Liver (tissue), 9 donors: ENCODE results near the gene SSRP1. TPM values are rescaled to one million over a fixed set of nuclear protein-coding genes. Genes with fewer than 3 reads are reported as not detected.

Source experiments
- DNase-seq: peaks from one replicate; pipeline ENCODE4 v3.0.0-alpha.2; 2017; ENCODE audit warnings: low spot score
- H3K27ac ChIP-seq, 2 donors: one replicate each; pipeline ENCODE4 v1.7.0; 2013; ENCODE audit warnings: inconsistent platforms in 2 of 2, low read length in 2 of 2, control low read depth in 1 of 2, low read depth in 1 of 2, mild to moderate bottlenecking in 1 of 2
- H3K27me3 ChIP-seq, 4 donors: one replicate each; pipeline versions ENCODE4 v1.6.1 to v1.7.0; 2013; ENCODE audit warnings: low read length in 3 of 4, inconsistent platforms in 1 of 4, mild to moderate bottlenecking in 1 of 4, moderate library complexity in 1 of 4; ENCODE audit not compliant: control insufficient read depth in 4 of 4, insufficient read depth in 4 of 4
- H3K36me3 ChIP-seq, 4 donors: one replicate each; pipeline versions ENCODE4 v1.6.1 to v1.7.0; 2013; ENCODE audit warnings: low read length in 3 of 4, mild to moderate bottlenecking in 3 of 4, low read depth in 1 of 4, moderate library complexity in 1 of 4; ENCODE audit not compliant: control insufficient read depth in 4 of 4, insufficient read depth in 3 of 4
- H3K4me1 ChIP-seq, 4 donors: one replicate each; pipeline versions ENCODE4 v1.6.1 to v1.7.0; 2013; ENCODE audit warnings: low read length in 3 of 4, mild to moderate bottlenecking in 3 of 4, moderate library complexity in 1 of 4; ENCODE audit not compliant: control insufficient read depth in 4 of 4, insufficient read depth in 4 of 4
- H3K4me3 ChIP-seq, 3 donors: one replicate each; pipeline versions ENCODE4 v1.6.1 to v1.7.0; 2013; ENCODE audit warnings: low read length in 3 of 3, control low read depth in 1 of 3, low read depth in 1 of 3, mild to moderate bottlenecking in 1 of 3
- H3K9ac ChIP-seq, 2 donors: one replicate each; pipeline ENCODE4 v1.7.0; 2013; ENCODE audit warnings: low read length in 2 of 2, mild to moderate bottlenecking in 2 of 2, moderate library complexity in 2 of 2, control low read depth in 1 of 2, low read depth in 1 of 2
- H3K9me3 ChIP-seq, 4 donors: one replicate each; pipeline versions ENCODE4 v1.6.1 to v1.7.0; 2013; ENCODE audit warnings: low read length in 3 of 4; ENCODE audit not compliant: control insufficient read depth in 4 of 4
- CTCF ChIP-seq: fragments of 150-350 bp; IDR thresholded peaks from 2 replicates; pipeline ENCODE4 v1.5.1; 2017; ENCODE audit warnings: improper control_type of control experiment, low read depth, low read length; ENCODE audit not compliant: missing input control
- EGR1 ChIP-seq, 2 donors: IDR thresholded peaks; 2 replicates each; pipeline ENCODE4 v1.6.1; 2016 to 2018; ENCODE audit warnings: antibody characterized with exemption in 2 of 2, low read depth in 2 of 2
- FOXA1 ChIP-seq: IDR thresholded peaks from 2 replicates; pipeline ENCODE4 v1.6.1; 2016; ENCODE audit warnings: antibody characterized with exemption
- FOXA2 ChIP-seq: IDR thresholded peaks from 2 replicates; pipeline ENCODE4 v1.6.1; 2016; ENCODE audit warnings: antibody characterized with exemption
- GABPA ChIP-seq, 2 donors: IDR thresholded peaks in 1 of 2; conservative IDR thresholded peaks in 1 of 2; 2 replicates each; pipeline ENCODE4 v1.6.1; 2016; ENCODE audit warnings: antibody characterized with exemption in 2 of 2, mild to moderate bottlenecking in 1 of 2, moderate library complexity in 1 of 2
- HNF4A ChIP-seq, 2 donors: conservative IDR thresholded peaks; 2 replicates each; pipeline ENCODE4 v1.6.1; 2016; ENCODE audit warnings: antibody characterized with exemption in 2 of 2, mild to moderate bottlenecking in 2 of 2
- HNF4G ChIP-seq: IDR thresholded peaks from 2 replicates; pipeline ENCODE4 v1.6.1; 2016; ENCODE audit warnings: antibody characterized with exemption
- JUND ChIP-seq, 2 donors: IDR thresholded peaks; 2 replicates each; pipeline ENCODE4 v1.6.1; 2016; ENCODE audit warnings: antibody characterized with exemption in 2 of 2
- NR2F2 ChIP-seq: IDR thresholded peaks from 2 replicates; pipeline ENCODE4 v1.6.1; 2016; ENCODE audit warnings: antibody characterized with exemption
- RAD21 ChIP-seq, 2 donors: IDR thresholded peaks; 2 replicates each; pipeline ENCODE4 v1.6.1; 2016; ENCODE audit warnings: antibody characterized with exemption in 2 of 2, mild to moderate bottlenecking in 2 of 2
- REST ChIP-seq: IDR thresholded peaks from 2 replicates; pipeline ENCODE4 v1.6.1; 2016; ENCODE audit warnings: antibody characterized with exemption, mild to moderate bottlenecking
- RXRA ChIP-seq, 2 donors: IDR thresholded peaks; 2 replicates each; pipeline ENCODE4 v1.6.1; 2017 to 2018; ENCODE audit warnings: antibody characterized with exemption in 2 of 2, mild to moderate bottlenecking in 1 of 2
- SP1 ChIP-seq: IDR thresholded peaks from 2 replicates; pipeline ENCODE4 v1.6.1; 2018; ENCODE audit warnings: antibody characterized with exemption, mild to moderate bottlenecking
- TAF1 ChIP-seq: conservative IDR thresholded peaks from 2 replicates; pipeline ENCODE4 v1.6.1; 2016; ENCODE audit warnings: antibody characterized with exemption, mild to moderate bottlenecking
- YY1 ChIP-seq: IDR thresholded peaks from 2 replicates; pipeline ENCODE4 v1.6.1; 2016; ENCODE audit warnings: antibody characterized with exemption, mild to moderate bottlenecking
- WGBS: extraction: QIAGEN DNeasy Blood & Tissue Kit; methylation state at CpG from one replicate; pipeline ENCODE4 v1.1.7; 2013; 5-methylcytosine and 5-hydroxymethylcytosine counted together
- polyA plus RNA-seq, 2 donors: library from polyadenylated mRNA; stranded (reverse) in 1 of 2; unstranded in 1 of 2; fragments of 200-250 nt in 1 of 2; fragments of >200 nt in 1 of 2; fragmentation: Nextera tagmentation in 1 of 2; extraction: Ambion mirVana in 1 of 2; gene quantifications; one replicate each; pipeline versions ENCODE4 v1.2.1 to v1.2.3, GENCODE V29; 2013 to 2015
- total RNA-seq, 2 donors: library from RNA; depleted of rRNA; stranded (reverse); fragments of >200 nt; gene quantifications; one replicate each; pipeline ENCODE4 v1.2.3, GENCODE V29; 2014
- TF ChIP-seq, protein P1 (sequence below): IDR thresholded peaks from 2 replicates; pipeline ENCODE4 v1.6.1; 2016; ENCODE audit warnings: antibody characterized with exemption
- TF ChIP-seq, protein P2 (sequence below): IDR thresholded peaks from 2 replicates; pipeline ENCODE4 v1.6.1; 2016; ENCODE audit warnings: antibody characterized with exemption
- donor health status: healthy.
- donor health status: healthy.
- donor health status: healthy.
- donor health status: healthy.
- donor health status: healthy.

SSRP1 gene
- total and polyA plus RNA-seq, 4 donors, result 13.9 to 45.3 (median 28.4) TPM

DNA sequence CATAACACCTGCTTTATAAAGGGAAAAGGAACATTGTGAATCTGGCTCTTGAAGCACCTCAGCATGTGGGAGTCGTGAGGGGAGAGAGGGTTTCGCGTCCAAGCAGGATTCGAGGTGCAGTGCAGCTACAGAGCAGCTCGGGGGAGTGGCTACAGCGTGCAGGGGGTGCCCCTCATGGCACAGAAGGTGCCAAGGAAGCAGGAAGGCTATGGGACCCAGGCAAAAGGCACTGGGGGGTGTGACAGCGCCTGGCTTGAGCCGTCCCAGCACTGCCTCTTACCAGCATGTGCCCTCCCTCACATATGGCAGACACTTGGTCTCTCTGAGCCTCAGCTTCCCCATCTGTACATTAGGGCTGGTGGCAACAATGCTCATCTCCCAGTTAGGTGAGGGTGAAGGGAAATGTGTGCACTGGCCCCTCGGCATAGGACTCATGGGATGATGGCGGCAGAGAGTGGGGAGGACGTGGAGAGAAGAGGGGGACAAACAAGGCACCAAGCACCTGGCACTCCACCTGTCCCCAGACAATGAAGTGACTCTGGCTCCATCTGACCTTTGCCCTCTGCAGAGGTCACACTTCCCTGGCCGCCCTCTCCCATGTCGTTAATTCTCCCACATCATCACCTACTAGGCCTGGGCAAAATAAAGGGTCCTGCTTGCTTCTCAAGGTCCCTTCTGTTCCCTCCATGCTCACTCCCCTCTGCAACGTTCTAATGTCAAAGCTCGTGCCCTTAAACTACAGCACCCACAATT is 21.3 kb downstream of the SSRP1 start (continued):
- TF ChIP-seq, protein P1, sequence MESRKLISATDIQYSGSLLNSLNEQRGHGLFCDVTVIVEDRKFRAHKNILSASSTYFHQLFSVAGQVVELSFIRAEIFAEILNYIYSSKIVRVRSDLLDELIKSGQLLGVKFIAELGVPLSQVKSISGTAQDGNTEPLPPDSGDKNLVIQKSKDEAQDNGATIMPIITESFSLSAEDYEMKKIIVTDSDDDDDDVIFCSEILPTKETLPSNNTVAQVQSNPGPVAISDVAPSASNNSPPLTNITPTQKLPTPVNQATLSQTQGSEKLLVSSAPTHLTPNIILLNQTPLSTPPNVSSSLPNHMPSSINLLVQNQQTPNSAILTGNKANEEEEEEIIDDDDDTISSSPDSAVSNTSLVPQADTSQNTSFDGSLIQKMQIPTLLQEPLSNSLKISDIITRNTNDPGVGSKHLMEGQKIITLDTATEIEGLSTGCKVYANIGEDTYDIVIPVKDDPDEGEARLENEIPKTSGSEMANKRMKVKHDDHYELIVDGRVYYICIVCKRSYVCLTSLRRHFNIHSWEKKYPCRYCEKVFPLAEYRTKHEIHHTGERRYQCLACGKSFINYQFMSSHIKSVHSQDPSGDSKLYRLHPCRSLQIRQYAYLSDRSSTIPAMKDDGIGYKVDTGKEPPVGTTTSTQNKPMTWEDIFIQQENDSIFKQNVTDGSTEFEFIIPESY, result no peak
- TF ChIP-seq NR2F2, result no peak

DNA sequence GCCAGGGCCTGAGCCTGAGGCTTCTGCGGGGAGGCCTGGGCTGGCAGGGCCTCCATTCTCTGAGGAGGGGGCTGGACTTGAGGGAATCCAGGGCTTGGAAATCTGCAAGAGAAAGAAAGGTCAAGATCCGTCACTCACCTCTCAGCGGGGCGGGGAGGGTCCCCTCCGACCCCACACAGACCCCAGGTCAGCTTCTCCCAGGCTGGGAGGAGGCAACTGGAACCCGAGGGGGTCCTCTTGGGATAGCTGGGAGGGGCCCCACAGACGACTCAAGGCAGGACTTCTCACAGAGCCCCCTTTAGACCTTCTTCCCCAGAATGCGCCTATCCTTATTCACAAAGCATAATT is 21.9 kb downstream of the SSRP1 start:
- peaks cover 28 to 93% (median 73%) of the 10 kb centered on the region in 4 donors for H3K4me1 ChIP-seq
- WGBS, result 85% methylated on average over 8 of the region's 8 CpGs
- H3K9ac ChIP-seq, result no peak overlapping the region
- no peak overlapping the region for H3K27ac ChIP-seq
- H3K4me3 ChIP-seq, result no peak overlapping the region
- TF ChIP-seq RXRA (IDR thresholded peaks at IDR 0.05) (no peak), YY1 (no peak), CTCF (no peak), EGR1 (IDR thresholded peaks at IDR 0.05; ENCODE audit: low read depth in 2 of 2) (no peak), FOXA2 (no peak), NR2F2 (no peak), RAD21 (IDR thresholded peaks at IDR 0.05) (no peak), HNF4A (conservative IDR thresholded peaks at IDR 0.05) (no peak), SP1 (no peak), JUND (IDR thresholded peaks at IDR 0.05) (no peak), GABPA (IDR thresholded peaks at IDR 0.05 in 1 of 2, conservative IDR thresholded peaks at IDR 0.05 in 1 of 2) (no peak), FOXA1 (no peak), TAF1 (no peak), REST (no peak), HNF4G (no peak)
- TF ChIP-seq, protein P2, sequence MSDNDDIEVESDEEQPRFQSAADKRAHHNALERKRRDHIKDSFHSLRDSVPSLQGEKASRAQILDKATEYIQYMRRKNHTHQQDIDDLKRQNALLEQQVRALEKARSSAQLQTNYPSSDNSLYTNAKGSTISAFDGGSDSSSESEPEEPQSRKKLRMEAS, result no peak
- TF ChIP-seq, protein P1, result no peak
- H3K27me3 ChIP-seq, result no peaks in the 10 kb centered on the region
- H3K9me3 ChIP-seq, result no peaks in the 10 kb centered on the region
- no peak for DNase-seq
- H3K36me3 ChIP-seq, result peaks cover 13 to 22% (median 16%) of the 10 kb centered on the region in 4 donors
